HG03469 (cell line): ENCODE results near the gene NECAB2.
A peak's percentile ranks its signal among the peaks of the same experiment; 100 is the strongest.

Experiments
- ATAC-seq: cut with Tn5 transposase; IDR thresholded peaks from one replicate; pipeline ENCODE4 v1.9.1; 2021; ENCODE audit warnings: mild to moderate bottlenecking, moderate library complexity, moderate number of reproducible peaks; ENCODE audit not compliant: unreplicated experiment

Gene NECAB2

DNA sequence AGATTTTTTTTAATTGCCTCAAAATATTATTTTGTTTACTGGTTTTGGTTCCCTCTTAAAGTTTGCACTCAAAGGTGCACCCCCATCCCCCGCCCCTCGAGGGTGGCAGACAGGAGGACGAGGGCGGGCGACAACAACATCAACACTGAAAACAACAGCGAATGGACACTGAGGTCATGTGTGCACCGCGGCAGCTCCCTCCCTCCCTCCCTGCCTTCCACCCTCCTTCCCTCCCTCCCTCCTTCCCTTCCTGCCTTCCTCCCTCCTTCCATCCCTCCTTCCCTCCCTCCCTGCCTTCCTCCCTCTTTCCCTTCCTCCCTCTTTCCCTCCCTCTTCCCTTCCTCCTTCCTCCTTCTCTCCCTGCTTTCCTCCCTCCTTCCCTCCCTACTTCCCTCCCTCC, 16.5 kb upstream of the NECAB2 start:
- ATAC-seq = no peak

DNA sequence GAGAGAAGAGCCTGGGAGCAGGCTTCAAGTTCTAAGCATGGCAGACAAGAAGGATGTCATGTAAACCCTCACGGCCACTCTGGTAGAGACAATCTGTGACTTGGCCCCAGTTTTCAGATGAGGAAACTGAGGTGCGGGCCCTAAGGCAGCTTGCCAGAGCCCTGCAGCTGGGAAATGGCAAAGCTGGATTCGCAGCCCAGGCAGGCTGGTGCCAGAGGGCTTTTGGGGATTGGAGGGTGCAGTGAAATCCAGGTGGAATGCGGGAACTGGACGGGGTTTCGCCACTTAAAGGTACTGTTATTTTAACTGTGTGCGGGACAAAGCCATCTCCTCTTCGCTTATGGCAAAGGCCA, 15.5 kb upstream of the NECAB2 start:
- ATAC-seq = no peak

DNA sequence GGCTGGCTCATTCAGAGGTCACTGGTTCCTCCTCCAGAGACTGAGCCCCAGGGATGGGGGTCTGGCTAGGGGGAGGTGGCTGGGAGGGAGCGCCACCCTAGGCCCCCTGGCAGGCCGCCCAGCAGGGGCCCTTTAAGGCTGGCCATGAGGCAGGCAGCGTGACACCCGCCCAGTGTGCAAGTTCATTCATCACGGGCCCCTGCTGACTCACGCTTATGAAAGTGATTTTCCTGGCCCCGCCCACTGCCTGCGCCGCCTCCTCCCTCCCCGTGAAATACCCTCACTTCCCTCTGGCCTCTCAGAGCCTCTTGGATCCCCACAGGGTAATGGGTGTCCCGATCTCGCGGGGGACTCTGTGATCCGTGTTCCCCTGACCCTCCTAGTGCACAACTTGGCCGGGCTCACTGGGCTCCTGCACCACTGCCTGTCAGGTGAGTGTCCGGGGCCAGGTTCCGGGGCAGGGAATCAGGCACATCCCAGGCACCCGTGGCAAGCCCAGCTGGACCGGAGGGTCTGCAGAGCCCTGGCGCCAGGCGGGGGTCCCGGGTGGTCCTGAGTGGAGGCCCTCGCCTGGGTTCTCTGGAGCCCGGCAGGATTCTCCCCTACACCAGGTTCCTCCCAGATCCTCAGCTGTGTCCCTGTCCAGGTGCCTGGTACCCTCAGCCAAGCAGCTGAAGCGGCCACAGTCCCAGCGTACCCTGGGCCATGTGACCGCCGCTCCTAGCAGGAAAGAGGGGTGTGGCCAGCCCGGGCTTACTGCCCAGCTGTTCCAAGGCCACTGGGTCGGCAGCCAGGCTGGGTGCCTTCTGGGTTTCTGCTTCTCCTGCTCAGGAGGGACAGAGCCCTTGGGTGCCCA, 14.9 kb upstream of the NECAB2 start, which contains the start of gene OSGIN1:
TSS of gene OSGIN1 (plus strand) at position 301 of the 856 bp plus-strand sequence. CDS start 4,432 bp downstream, outside the sequence.
- peak; percentile 68 for ATAC-seq

DNA sequence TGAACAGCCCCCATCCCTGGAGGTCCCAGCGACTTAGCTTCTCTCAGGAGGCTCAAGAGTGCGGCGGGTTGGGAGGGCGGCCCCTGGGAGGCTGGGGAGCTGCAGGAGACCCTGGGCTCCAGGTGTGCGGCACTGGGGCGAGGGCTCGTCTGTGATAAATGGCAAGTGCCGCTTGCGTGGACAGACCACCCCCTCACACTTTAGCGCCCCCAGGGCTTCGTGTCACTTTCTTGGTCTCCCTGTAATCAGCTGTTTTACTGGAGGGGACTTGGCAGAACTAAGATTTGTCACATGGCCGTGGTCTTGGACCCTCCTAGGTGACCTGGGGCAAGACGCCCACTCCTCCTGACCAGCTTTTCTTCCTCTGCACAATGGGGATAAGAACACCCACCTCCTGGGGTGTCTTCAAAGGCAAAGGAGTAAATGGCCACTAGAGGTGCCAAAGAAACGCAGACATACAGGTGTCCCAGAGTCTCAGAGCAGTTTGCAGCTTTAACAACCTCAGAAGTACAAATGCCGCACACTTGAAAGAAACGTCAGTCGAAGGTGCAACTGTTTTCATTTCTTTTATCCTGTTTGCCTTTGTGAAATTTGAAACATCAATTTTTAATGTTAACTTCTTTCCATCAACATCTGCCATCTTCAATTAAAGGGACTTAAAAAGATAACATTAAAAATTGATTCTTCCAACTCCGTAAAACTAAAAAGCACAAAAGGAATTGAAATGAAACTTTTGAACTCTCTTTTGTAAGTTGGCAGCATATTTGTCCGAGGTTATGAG, 14.1 kb upstream of the NECAB2 start:
- ATAC-seq = no peak

DNA sequence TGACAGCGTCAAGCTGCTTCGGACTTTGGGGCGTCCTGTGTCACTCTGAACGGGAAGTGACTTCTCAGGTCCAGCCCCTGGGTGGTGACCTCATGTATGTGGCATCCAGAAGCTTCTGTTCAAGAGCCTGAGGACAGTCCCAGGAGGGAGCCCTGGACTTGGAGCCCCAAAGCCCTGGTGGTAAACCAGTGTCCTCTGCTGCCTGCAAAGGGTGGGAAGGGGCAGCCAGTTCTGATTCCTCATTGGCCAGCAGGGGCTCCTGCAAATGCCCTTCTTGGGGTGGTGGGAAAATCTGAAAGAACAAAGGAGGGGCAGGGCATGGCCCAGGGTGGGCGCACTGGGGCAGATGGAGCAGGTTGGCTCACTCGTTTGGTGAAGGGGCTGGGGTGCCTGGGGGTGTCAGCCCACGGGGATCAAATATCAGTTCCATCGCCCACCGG, 13.4 kb upstream of the NECAB2 start:
- no peak for ATAC-seq

DNA sequence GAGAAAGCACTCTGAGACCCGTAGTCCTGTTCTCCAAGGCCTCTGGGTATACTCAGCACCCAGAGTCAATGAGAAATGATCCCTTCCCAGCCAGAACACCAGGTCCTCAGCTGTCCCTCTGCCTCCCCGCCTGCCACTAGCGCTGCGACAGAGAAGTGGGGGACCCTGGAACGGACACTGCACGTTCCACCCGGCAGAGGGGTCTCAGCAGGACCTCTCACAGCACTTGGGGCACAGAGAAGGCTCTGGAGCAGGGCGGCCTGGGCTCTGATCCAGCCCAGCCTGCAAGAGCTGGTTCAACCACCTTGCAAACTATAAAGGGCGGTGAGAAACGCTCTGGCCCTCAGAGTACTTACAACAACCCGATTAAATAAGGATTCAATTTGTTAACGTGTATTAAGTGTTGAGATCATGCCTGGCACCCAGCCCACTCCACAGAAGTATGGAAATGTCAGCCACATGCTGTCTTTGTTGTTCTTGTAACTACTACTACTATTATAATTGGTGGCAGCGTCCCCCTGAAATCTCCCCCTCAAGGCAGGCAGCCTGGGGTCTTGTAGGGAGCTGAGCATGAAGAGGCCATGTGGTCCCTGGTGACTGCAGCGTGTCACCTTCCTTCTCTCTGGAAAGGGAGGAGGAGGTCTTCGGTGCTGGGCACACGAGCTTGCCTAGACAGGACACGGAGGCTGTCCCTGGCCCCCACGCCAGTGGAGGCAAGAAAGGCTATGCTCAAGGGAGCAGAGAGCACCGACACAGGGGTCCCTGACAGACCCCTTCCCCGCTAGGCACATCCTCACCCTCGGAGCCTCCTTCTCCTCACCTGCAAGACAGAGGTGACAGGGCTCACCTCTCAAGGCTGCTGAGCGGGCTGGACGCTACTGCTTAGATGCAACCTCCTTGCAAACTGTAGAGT, 12.6 kb upstream of the NECAB2 start:
- ATAC-seq = no peak

DNA sequence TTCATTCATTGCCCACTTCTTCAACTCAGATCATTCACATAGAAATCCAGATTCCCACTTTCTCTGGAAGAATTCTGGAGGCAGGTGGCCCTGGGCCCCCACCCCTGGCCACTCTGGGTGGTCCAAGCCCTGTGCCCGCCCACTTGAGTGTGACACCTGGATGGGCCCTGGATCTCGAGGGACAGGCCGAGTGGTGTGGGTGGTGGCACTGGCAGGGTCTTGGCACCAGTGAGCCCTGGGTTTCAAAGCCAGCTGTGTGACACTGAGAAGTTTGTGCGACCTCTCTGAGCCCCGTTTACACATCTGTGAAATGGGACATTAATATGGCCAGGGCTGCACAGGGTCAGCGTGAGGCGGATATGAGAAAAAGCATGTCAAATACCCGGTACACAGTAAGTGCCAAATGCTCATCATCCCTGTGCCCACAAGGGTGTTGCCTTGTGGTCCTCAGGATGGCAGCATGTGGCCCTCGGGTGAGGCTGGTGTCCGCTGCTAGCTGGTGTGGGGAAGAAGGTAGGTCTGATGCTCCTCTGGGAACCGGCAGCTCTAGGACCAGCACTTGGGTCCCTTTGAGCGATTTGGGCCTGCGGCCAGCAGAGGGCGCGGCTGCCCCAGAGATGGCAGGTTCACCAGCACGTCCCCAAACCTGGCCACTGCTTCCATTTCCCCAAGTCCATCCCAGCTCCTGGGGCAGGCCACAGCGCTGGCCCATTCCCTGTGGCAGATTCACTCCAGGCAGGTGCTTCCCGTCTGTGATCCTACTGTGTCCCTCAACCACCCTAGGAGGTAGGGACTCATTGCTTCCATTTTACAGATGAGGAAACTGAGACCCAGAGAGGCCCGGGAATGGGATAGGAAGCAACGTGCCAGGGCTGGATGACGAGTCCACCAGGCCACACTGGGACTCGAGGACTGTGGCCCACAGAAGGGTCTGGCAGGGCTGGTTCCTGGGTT, 11.4 kb upstream of the NECAB2 start:
- ATAC-seq = no peak

DNA sequence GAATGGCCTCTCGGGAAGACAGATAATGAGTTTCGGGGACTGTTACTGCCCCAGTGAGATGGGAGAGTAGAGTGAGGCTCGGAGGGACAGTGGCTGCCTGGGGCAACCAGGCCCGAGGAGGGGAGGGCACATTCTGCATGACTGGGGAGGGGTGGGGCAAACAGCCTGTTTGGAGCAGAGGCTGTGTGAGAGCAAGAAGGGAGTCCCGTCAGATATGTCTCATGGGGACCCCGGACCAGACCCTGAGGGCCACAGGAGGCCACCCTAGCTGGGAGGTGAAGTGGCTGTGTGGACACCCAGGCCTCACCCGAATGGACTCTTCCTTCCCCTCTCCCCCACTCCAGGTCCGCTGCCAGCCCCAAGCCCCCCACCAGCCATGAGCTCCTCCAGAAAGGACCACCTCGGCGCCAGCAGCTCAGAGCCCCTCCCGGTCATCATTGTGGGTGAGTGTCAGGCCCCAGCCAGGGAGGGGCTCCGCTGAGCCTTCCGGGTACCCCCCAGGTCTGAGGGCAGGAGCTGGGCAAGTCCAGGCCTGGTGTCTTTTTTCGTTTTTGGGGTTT, 10.7 kb upstream of the NECAB2 start:
- no peak for ATAC-seq

DNA sequence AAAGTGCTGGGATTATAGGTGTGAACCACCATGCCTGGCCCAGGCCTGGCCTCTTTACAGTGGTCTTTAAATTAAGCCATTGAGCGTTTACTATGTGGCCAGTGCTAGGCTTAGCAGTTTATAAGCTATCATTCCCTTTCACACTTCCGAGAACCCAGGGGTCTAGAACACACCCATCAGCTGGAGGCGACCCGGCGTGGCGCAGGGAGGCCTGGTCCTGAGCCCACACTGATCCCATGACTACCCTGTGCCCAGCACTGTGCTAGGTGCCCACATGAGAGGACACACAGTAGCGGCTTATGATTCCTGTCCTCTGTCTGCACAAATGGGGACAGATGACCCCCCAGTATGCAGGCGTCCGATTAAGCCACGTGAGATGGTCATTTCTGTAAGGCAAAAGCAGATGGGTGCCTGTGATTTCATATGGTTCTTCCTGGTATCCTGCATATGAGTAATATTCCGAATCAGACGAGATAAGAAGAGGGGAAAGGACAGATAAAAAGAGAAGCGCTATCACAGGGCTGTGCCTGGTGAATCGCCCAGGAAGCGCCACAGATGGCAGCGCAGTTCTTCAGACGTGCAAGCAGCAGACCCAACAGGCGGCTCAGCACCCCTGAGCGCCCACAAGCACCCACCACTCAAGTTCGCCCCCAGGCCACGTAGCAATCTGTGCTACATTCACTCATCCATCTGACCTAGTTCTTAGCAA, 9.8 kb upstream of the NECAB2 start:
- ATAC-seq = no peak

DNA sequence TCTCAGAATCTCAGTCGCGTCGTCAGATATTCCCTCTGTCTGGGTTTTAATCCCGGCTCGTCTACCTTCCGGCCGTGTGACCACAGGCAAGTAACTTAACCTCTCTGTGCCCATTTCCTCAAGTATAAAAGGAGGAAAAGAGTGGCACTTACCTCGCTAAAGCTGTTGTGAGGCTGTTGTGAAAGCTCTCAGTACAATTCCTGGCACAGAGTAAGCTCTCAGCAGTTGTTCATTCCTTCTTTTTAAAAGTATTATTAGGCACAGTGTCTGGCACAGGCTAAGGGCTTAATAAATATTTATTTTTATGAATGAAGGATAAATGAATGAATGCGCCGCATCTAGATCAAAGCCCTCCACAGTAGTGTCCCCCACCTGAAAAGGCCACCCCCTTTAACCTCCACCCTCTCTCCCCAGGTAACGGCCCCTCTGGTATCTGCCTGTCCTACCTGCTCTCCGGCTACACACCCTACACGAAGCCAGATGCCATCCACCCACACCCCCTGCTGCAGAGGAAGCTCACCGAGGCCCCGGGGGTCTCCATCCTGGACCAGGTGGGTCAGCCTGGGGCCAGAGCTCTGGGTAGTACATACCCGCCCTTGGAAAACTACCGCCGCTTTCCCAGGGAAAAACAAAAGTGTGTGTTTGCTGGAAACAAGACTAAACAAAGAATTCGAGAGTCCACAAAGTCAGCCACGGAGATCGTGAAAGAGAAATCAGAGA, 9.0 kb upstream of the NECAB2 start:
- no peak for ATAC-seq

DNA sequence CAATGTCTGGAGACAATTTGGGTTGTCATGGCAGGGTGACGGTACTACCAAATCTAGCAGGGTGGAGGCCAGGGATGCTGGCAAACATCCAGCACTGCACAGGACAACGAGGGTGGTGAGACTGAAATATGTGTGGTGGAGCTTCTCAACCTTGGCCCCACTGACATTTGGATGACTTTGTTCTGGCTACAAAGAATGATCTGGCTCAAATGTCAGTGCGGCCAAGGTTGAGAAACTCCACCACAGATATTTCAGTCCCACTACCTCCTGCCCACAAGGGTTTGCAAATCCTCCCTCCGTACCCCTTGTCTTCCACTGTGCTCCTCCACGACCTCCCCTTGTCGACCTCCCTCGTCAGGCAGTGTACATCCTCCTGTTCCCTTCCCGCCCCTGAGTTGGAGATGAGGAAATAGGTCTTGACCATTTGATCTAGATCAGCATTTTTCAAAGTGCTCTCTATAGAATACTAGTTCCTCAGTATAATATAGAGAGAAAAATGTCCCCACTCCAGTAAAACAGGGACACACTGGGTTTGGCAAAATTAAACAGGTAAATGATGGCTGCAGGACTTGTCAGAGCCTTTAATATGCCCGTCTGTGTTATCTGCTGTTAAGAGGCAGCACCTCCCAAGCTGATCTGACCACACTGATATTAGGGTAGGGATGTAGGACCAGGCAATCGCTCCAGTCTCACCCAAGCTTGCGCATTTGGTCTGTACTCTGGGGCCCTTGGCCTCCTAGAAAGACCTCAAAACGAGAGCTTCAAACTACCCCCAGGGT, 8.2 kb upstream of the NECAB2 start:
- ATAC-seq = no peak

DNA sequence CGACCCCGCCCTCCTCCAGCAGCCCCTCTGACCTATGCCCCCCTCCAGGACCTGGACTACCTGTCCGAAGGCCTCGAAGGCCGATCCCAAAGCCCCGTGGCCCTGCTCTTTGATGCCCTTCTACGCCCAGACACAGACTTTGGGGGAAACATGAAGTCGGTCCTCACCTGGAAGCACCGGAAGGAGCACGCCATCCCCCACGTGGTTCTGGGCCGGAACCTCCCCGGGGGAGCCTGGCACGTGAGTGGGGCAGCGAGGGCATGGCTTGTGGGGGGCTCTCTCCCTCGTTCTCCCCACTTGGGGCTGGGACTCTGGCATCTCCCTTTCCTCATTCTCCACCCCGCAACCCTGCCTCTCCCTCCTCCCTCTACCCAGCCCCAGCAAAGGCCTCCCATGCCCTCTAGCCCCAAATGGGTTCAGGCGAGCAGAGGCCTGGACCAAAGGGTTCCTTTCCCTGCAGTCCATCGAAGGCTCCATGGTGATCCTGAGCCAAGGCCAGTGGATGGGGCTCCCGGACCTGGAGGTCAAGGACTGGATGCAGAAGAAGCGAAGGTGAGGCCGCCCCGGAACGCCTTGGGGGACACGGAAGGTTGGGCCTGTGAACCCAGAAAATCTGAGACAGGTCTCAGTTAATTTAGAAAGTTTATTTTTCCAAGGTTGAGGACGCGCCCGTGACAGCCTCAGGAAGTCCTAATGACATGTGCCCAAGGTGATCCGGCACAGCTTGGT, 7.4 kb upstream of the NECAB2 start:
- ATAC-seq = no peak

DNA sequence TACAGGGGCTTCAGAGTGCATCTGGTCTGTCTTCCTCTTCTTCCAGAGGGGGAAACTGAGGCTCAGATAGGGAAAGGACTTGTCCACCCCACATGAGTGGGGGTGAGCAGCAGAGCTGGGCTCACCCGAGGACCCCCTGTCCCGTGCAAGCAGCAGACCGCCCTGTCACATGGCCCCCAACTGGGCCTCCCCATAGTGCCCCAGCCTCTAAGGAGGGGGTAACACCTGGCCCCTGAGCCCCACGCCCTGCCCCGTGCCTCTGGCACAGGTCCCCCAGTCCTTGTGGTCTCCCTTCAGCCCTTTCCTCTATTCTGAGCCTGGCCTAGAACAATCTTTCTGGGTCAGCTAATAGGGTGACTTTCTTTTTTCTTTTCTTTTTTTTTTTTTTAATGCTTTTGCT, 6.5 kb upstream of the NECAB2 start:
- ATAC-seq = no peak

DNA sequence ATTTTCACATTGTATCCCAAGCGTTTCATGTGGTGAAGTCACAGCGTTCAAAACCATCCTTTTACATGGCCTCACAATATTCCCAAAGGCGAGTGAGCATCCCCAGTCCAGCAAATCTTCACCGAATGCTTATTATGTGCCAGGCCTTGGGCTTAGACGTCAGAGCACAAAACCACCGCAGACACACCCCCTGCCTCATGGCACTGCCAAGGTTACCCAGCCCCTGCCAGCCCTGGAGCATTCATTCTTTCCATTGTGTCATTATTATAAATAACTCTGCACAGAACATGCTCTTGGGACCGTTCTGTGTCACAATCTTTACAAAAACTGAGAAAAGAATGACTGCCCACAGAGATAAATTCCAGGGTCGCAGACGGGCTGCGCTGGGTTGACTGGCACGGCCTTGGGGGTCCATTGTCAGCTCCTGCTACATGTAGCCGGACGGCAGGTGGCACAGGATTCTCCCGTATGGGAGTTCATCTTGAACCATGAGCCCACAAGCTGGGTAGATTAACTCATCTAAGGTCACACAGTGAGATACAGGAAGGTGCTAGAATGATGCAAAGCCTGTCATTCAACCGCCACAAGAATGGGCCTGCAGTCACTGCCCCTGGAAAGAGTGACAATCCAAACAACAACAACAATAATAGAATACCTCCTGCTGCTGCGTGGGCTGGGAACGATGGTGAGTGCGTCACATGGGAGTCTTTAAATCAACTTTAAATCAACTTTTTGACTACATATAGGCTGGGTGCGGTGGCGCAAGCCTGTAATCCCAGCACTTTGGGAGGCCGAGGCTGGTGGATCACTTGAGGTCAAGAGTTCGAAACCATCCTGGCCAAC, 4.5 kb upstream of the NECAB2 start:
- ATAC-seq = no peak

DNA sequence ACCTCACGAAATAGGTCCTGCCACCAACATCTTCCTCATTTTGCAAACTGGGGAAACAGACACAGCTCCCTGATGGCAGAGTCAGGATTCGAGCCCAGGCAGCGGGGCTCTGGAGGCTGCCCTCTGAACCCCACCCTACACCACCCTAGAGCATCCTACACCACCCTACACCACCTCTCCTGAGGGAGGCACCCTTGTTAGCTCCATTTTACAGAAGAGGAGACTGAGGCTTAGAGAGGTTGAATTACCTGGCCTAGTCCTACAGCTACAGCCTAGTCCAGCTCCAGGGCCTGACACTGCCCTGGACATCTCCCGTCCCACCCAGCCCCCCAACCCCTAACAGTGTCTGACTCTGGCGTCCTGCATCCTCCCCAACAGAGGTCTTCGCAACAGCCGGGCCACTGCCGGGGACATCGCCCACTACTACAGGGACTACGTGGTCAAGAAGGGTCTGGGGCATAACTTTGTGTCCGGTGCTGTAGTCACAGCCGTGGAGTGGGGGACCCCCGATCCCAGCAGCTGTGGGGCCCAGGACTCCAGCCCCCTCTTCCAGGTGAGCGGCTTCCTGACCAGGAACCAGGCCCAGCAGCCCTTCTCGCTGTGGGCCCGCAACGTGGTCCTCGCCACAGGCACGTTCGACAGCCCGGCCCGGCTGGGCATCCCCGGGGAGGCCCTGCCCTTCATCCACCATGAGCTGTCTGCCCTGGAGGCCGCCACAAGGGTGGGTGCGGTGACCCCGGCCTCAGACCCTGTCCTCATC, 3.2 kb upstream of the NECAB2 start:
- ATAC-seq = no peak
